SK-N-MC (cell line): ENCODE measurements around the gene GALNT7.

Experiments used
- DNase-seq: peaks from one replicate; pipeline ENCODE4 v3.0.0-alpha.2; 2011; ENCODE audit warnings: low read depth, low spot score
- H3K27ac ChIP-seq: fragments of 200-600 bp; sonication (generic); 2 replicates; pipeline ENCODE4 v1.5.1; 2016; ENCODE audit warnings: mixed run types
- H3K36me3 ChIP-seq: fragments of 200-600 bp; sonication (generic); 2 replicates; pipeline ENCODE4 v1.6.1; 2017; ENCODE audit warnings: antibody characterized with exemption, low read length, mixed read lengths; ENCODE audit not compliant: insufficient read depth
- H3K4me3 ChIP-seq: fragments of 200-600 bp; sonication (generic); 2 replicates; pipeline ENCODE4 v1.5.1; 2016
- H3K9ac ChIP-seq: fragments of 200-600 bp; sonication (generic); 2 replicates; pipeline ENCODE4 v1.8.0; 2017; ENCODE audit warnings: mixed run types, mixed read lengths; ENCODE audit not compliant: insufficient read length
- H3K9me3 ChIP-seq: fragments of 200-600 bp; sonication (generic); 2 replicates; pipeline ENCODE4 v1.6.1; 2017; ENCODE audit warnings: low read depth, mild to moderate bottlenecking, antibody characterized with exemption, low read length, moderate library complexity, mixed read lengths
- EZH2 ChIP-seq: fragments of 200-600 bp; sonication (generic); IDR thresholded peaks from one replicate; pipeline ENCODE4 v1.6.1; 2017; ENCODE audit warnings: antibody characterized with exemption
- FOXP2 ChIP-seq: optimal IDR thresholded peaks from 2 replicates; pipeline ENCODE3; 2011; ENCODE audit warnings: mild to moderate bottlenecking, moderate library complexity; ENCODE audit not compliant: insufficient read depth; ENCODE audit errors: extremely low read length, control extremely low read depth
- POLR2AphosphoS5 ChIP-seq: IDR thresholded peaks from 2 replicates; pipeline ENCODE4 v1.6.1; 2012; ENCODE audit warnings: mild to moderate bottlenecking, low read depth, low read length, borderline replicate concordance

Gene GALNT7

GRCh38 chr4:173130687-173131086 is 37.9 kb upstream of the GALNT7 start:
- Histone ChIP-seq H3K36me3 (no peaks in the 10 kb centered on the region), H3K9ac (no peak overlapping the region), H3K4me3 (no peak overlapping the region), H3K27ac (no peak overlapping the region), H3K9me3 (no peaks in the 10 kb centered on the region)
- no peak for DNase-seq
- TF ChIP-seq POLR2AphosphoS5 (no peak), EZH2 (no peak), FOXP2 (no peak)

- Histone ChIP-seq H3K4me3 (no peak overlapping the region), H3K27ac (no peak overlapping the region), H3K9me3 (no peaks in the 10 kb centered on the region), H3K36me3 (no peaks in the 10 kb centered on the region), H3K9ac (no peak overlapping the region)
- TF ChIP-seq FOXP2, result no peak
- TF ChIP-seq POLR2AphosphoS5, result no peak
- TF ChIP-seq EZH2, result no peak
- DNase-seq, result no peak
These were observed 34.2 kb upstream of the GALNT7 start for GRCh38 chr4:173134426-173134825.

- no peak overlapping the region for H3K4me3 ChIP-seq
- H3K36me3 ChIP-seq, result no peaks in the 10 kb centered on the region
- no peak for DNase-seq
- no peak overlapping the region for H3K27ac ChIP-seq
- TF ChIP-seq EZH2 (no peak), POLR2AphosphoS5 (no peak), FOXP2 (no peak)
- no peaks in the 10 kb centered on the region for H3K9me3 ChIP-seq
- no peak overlapping the region for H3K9ac ChIP-seq
These were observed 33.3 kb upstream of the GALNT7 start for GRCh38 chr4:173135241-173135847.

GRCh38 chr4:173138624-173139023 is 30.0 kb upstream of the GALNT7 start:
- no peak for DNase-seq
- Histone ChIP-seq H3K9ac (no peak overlapping the region), H3K4me3 (no peak overlapping the region), H3K9me3 (no peaks in the 10 kb centered on the region), H3K27ac (no peak overlapping the region), H3K36me3 (no peaks in the 10 kb centered on the region)
- no peak for TF ChIP-seq EZH2
- TF ChIP-seq POLR2AphosphoS5, result no peak
- TF ChIP-seq FOXP2, result no peak

GRCh38 chr4:173139561-173139960 is 29.1 kb upstream of the GALNT7 start:
- Histone ChIP-seq H3K36me3 (no peaks in the 10 kb centered on the region), H3K9ac (no peak overlapping the region), H3K4me3 (no peak overlapping the region), H3K9me3 (no peaks in the 10 kb centered on the region), H3K27ac (no peak overlapping the region)
- DNase-seq, result no peak
- no peak for TF ChIP-seq FOXP2

GRCh38 chr4:173145131-173145530 is 23.5 kb upstream of the GALNT7 start:
- H3K9me3 ChIP-seq, result no peaks in the 10 kb centered on the region
- no peaks in the 10 kb centered on the region for H3K36me3 ChIP-seq
- DNase-seq, result no peak
- no peak overlapping the region for H3K9ac ChIP-seq
- H3K27ac ChIP-seq, result no peak overlapping the region
- H3K4me3 ChIP-seq, result no peak overlapping the region
- no peak for TF ChIP-seq EZH2
- no peak for TF ChIP-seq POLR2AphosphoS5
- no peak for TF ChIP-seq FOXP2

GRCh38 chr4:173146456-173146855 is 22.2 kb upstream of the GALNT7 start:
- Histone ChIP-seq H3K9ac (no peak overlapping the region), H3K4me3 (no peak overlapping the region), H3K36me3 (no peaks in the 10 kb centered on the region), H3K9me3 (no peaks in the 10 kb centered on the region), H3K27ac (no peak overlapping the region)
- TF ChIP-seq POLR2AphosphoS5 (no peak), EZH2 (no peak), FOXP2 (no peak)
- no peak for DNase-seq

- no peak overlapping the region for H3K4me3 ChIP-seq
- H3K9ac ChIP-seq, result no peak overlapping the region
- no peak for TF ChIP-seq POLR2AphosphoS5
- TF ChIP-seq EZH2, result no peak
- no peak for TF ChIP-seq FOXP2
- H3K36me3 ChIP-seq, result no peaks in the 10 kb centered on the region
- no peak for DNase-seq
- H3K27ac ChIP-seq, result no peak overlapping the region
- no peaks in the 10 kb centered on the region for H3K9me3 ChIP-seq
These were observed 17.1 kb upstream of the GALNT7 start for GRCh38 chr4:173151496-173151895.

- H3K4me3 ChIP-seq, result no peak overlapping the region
- DNase-seq, result no peak
- TF ChIP-seq POLR2AphosphoS5 (no peak), EZH2 (no peak), FOXP2 (no peak)
- no peak overlapping the region for H3K27ac ChIP-seq
- H3K9me3 ChIP-seq, result no peaks in the 10 kb centered on the region
- no peaks in the 10 kb centered on the region for H3K36me3 ChIP-seq
- H3K9ac ChIP-seq, result no peak overlapping the region
These were observed 16.5 kb upstream of the GALNT7 start for GRCh38 chr4:173152104-173152503.

- H3K9ac ChIP-seq, result no peak overlapping the region
- TF ChIP-seq EZH2 (no peak), POLR2AphosphoS5 (no peak), FOXP2 (no peak)
- H3K9me3 ChIP-seq, result no peaks in the 10 kb centered on the region
- no peak for DNase-seq
- H3K27ac ChIP-seq, result no peak overlapping the region
- H3K36me3 ChIP-seq, result no peaks in the 10 kb centered on the region
- no peak overlapping the region for H3K4me3 ChIP-seq
These were observed 15.2 kb upstream of the GALNT7 start for GRCh38 chr4:173153445-173153844.
